ENCODE data around the gene LACTB. TPM values are rescaled to one million over a fixed set of nuclear protein-coding genes. Genes with fewer than 3 reads are reported as not detected.

Gene LACTB
- total and polyA plus RNA-seq, 4 donors = 13.2 to 25.3 (median 19.1) TPM

- DNase-seq (ENCODE audit: low spot score) = no peak
- H3K36me3 ChIP-seq (ENCODE audit: control insufficient read depth in 4 of 4, insufficient read depth in 3 of 4, low read depth in 1 of 4, low read length in 3 of 4) = no peaks in the 10 kb centered on the region
- H3K4me3 ChIP-seq (ENCODE audit: low read depth in 1 of 3, low read length in 3 of 3) = no peak overlapping the region
- no peaks in the 10 kb centered on the region for H3K27me3 ChIP-seq (ENCODE audit: control insufficient read depth in 4 of 4, insufficient read depth in 4 of 4, low read length in 3 of 4)
- H3K9me3 ChIP-seq (ENCODE audit: control insufficient read depth in 4 of 4, low read length in 3 of 4) = no peaks in the 10 kb centered on the region
- no peak overlapping the region for H3K27ac ChIP-seq (ENCODE audit: low read depth in 1 of 2, low read length in 2 of 2)
- no peak overlapping the region for H3K9ac ChIP-seq (ENCODE audit: low read depth in 1 of 2, low read length in 2 of 2)
- peaks cover 0 to 5% (median 3%) of the 10 kb centered on the region in 4 donors for H3K4me1 ChIP-seq (ENCODE audit: control insufficient read depth in 4 of 4, insufficient read depth in 4 of 4, low read length in 3 of 4)
- TF ChIP-seq HNF4A (conservative IDR thresholded peaks at IDR 0.05) = no peak
- TF ChIP-seq MAX (IDR thresholded peaks at IDR 0.05) = no peak
- TF ChIP-seq FOXA1 (IDR thresholded peaks at IDR 0.05) = no peak
- TF ChIP-seq CTCF (IDR thresholded peaks at IDR 0.05; ENCODE audit: low read depth, low read length, missing input control) = no peak
- TF ChIP-seq YY1 (IDR thresholded peaks at IDR 0.05) = no peak
- TF ChIP-seq FOXA2 (IDR thresholded peaks at IDR 0.05) = no peak
- no peak for TF ChIP-seq ZBTB33 (IDR thresholded peaks at IDR 0.05)
- no peak for TF ChIP-seq TAF1 (conservative IDR thresholded peaks at IDR 0.05)
- TF ChIP-seq SP1 (IDR thresholded peaks at IDR 0.05) = no peak
- TF ChIP-seq EGR1 (IDR thresholded peaks at IDR 0.05; ENCODE audit: low read depth in 2 of 2) = no peak
- no peak for TF ChIP-seq ATF3 (IDR thresholded peaks at IDR 0.05)
- no peak for TF ChIP-seq RXRA (IDR thresholded peaks at IDR 0.05)
- no peak for TF ChIP-seq REST (IDR thresholded peaks at IDR 0.05)
- no peak for TF ChIP-seq NR2F2 (IDR thresholded peaks at IDR 0.05)
- no peak for TF ChIP-seq HNF4G (IDR thresholded peaks at IDR 0.05)
- TF ChIP-seq RAD21 (IDR thresholded peaks at IDR 0.05) = no peak
- TF ChIP-seq JUND (IDR thresholded peaks at IDR 0.05) = no peak
- TF ChIP-seq GABPA (IDR thresholded peaks at IDR 0.05 in 1 of 2, conservative IDR thresholded peaks at IDR 0.05 in 1 of 2) = no peak
- 67% methylated on average over 6 of the region's 6 CpGs for WGBS
Measured at GRCh38 chr15:63088533-63089245, 33.0 kb upstream of the LACTB start.
